ENCODE measurements around the gene DNAJC17. TPM values are rescaled to one million over a fixed set of nuclear protein-coding genes. Genes with fewer than 3 reads are reported as not detected.

The DNAJC17 gene
- polyA plus RNA-seq, 2 donors = 51.3 to 88.1 TPM

- Histone ChIP-seq H3K27me3 (ENCODE audit: control insufficient read depth in 1 of 2, insufficient read depth in 2 of 2, low read length in 2 of 2) (no peaks in the 10 kb centered on the region), H3K9me3 (ENCODE audit: control insufficient read depth in 2 of 2, insufficient read depth in 1 of 2, low read depth in 1 of 2, low read length in 1 of 2) (no peaks in the 10 kb centered on the region), H3K4me3 (ENCODE audit: low read depth in 1 of 2, low read length in 2 of 2) (no peak overlapping the region), H3K36me3 (ENCODE audit: control insufficient read depth in 2 of 2, insufficient read depth in 2 of 2, low read length in 1 of 2) (peaks cover 11 to 23% of the 10 kb centered on the region in 2 donors), H3K4me1 (ENCODE audit: control insufficient read depth in 2 of 2, insufficient read depth in 2 of 2, low read length in 1 of 2) (no peaks in the 10 kb centered on the region), H3K27ac (ENCODE audit: low read depth in 2 of 2, low read length in 1 of 2) (no peak overlapping the region)
- 78 to 88% methylated on average over 3 of the region's 3 CpGs for WGBS, 2 donors
Measured at GRCh38 chr15:40737048-40737447, 70.2 kb downstream of the DNAJC17 start.

GRCh38 chr15:40736575-40736974, 70.7 kb downstream of the DNAJC17 start:
- 88 to 92% methylated on average over 4 of the region's 4 CpGs for WGBS, 2 donors
- Histone ChIP-seq H3K9me3 (ENCODE audit: control insufficient read depth in 2 of 2, insufficient read depth in 1 of 2, low read depth in 1 of 2, low read length in 1 of 2) (no peaks in the 10 kb centered on the region), H3K36me3 (ENCODE audit: control insufficient read depth in 2 of 2, insufficient read depth in 2 of 2, low read length in 1 of 2) (peaks cover 13 to 23% of the 10 kb centered on the region in 2 donors), H3K27me3 (ENCODE audit: control insufficient read depth in 1 of 2, insufficient read depth in 2 of 2, low read length in 2 of 2) (no peaks in the 10 kb centered on the region), H3K4me1 (ENCODE audit: control insufficient read depth in 2 of 2, insufficient read depth in 2 of 2, low read length in 1 of 2) (no peaks in the 10 kb centered on the region), H3K4me3 (ENCODE audit: low read depth in 1 of 2, low read length in 2 of 2) (no peak overlapping the region), H3K27ac (ENCODE audit: low read depth in 2 of 2, low read length in 1 of 2) (no peak overlapping the region)

- no peaks in the 10 kb centered on the region for H3K9me3 ChIP-seq (ENCODE audit: control insufficient read depth in 2 of 2, insufficient read depth in 1 of 2, low read depth in 1 of 2, low read length in 1 of 2)
- H3K27ac ChIP-seq (ENCODE audit: low read depth in 2 of 2, low read length in 1 of 2) = no peak overlapping the region
Measured at GRCh38 chr15:40731034-40731433, 76.2 kb downstream of the DNAJC17 start.

GRCh38 chr15:40723919-40724318, 83.4 kb downstream of the DNAJC17 start:
- no peak overlapping the region for H3K4me3 ChIP-seq (ENCODE audit: low read depth in 1 of 2, low read length in 2 of 2)
- WGBS, 2 donors = 57 to 62% methylated on average over 2 of the region's 2 CpGs
- no peak overlapping the region for H3K27ac ChIP-seq (ENCODE audit: low read depth in 2 of 2, low read length in 1 of 2)
- H3K27me3 ChIP-seq (ENCODE audit: control insufficient read depth in 1 of 2, insufficient read depth in 2 of 2, low read length in 2 of 2) = no peaks in the 10 kb centered on the region
- no peaks in the 10 kb centered on the region for H3K36me3 ChIP-seq (ENCODE audit: control insufficient read depth in 2 of 2, insufficient read depth in 2 of 2, low read length in 1 of 2)
- no peaks in the 10 kb centered on the region for H3K9me3 ChIP-seq (ENCODE audit: control insufficient read depth in 2 of 2, insufficient read depth in 1 of 2, low read depth in 1 of 2, low read length in 1 of 2)
- H3K4me1 ChIP-seq (ENCODE audit: control insufficient read depth in 2 of 2, insufficient read depth in 2 of 2, low read length in 1 of 2) = no peaks in the 10 kb centered on the region

More at GRCh38 chr15:40731034-40731433, 76.2 kb downstream of the DNAJC17 start:
- H3K36me3 ChIP-seq (ENCODE audit: control insufficient read depth in 2 of 2, insufficient read depth in 2 of 2, low read length in 1 of 2) = peaks cover 3% of the 10 kb centered on the region in 2 donors
- whole genome bisulfite sequencing, 2 donors = 71 to 80% methylated on average over 3 of the region's 3 CpGs
- H3K27me3 ChIP-seq (ENCODE audit: control insufficient read depth in 1 of 2, insufficient read depth in 2 of 2, low read length in 2 of 2) = no peaks in the 10 kb centered on the region
- H3K4me1 ChIP-seq (ENCODE audit: control insufficient read depth in 2 of 2, insufficient read depth in 2 of 2, low read length in 1 of 2) = no peaks in the 10 kb centered on the region
- no peak overlapping the region for H3K4me3 ChIP-seq (ENCODE audit: low read depth in 1 of 2, low read length in 2 of 2)

GRCh38 chr15:40722934-40723333, 84.3 kb downstream of the DNAJC17 start:
- no peaks in the 10 kb centered on the region for H3K9me3 ChIP-seq (ENCODE audit: control insufficient read depth in 2 of 2, insufficient read depth in 1 of 2, low read depth in 1 of 2, low read length in 1 of 2)
- WGBS, 2 donors = 87 to 88% methylated on average over 2 of the region's 2 CpGs
- no peaks in the 10 kb centered on the region for H3K36me3 ChIP-seq (ENCODE audit: control insufficient read depth in 2 of 2, insufficient read depth in 2 of 2, low read length in 1 of 2)
- no peaks in the 10 kb centered on the region for H3K4me1 ChIP-seq (ENCODE audit: control insufficient read depth in 2 of 2, insufficient read depth in 2 of 2, low read length in 1 of 2)
- H3K27ac ChIP-seq (ENCODE audit: low read depth in 2 of 2, low read length in 1 of 2) = no peak overlapping the region
- no peaks in the 10 kb centered on the region for H3K27me3 ChIP-seq (ENCODE audit: control insufficient read depth in 1 of 2, insufficient read depth in 2 of 2, low read length in 2 of 2)
- no peak overlapping the region for H3K4me3 ChIP-seq (ENCODE audit: low read depth in 1 of 2, low read length in 2 of 2)

- Histone ChIP-seq H3K9me3 (ENCODE audit: control insufficient read depth in 2 of 2, insufficient read depth in 1 of 2, low read depth in 1 of 2, low read length in 1 of 2) (no peaks in the 10 kb centered on the region), H3K4me1 (ENCODE audit: control insufficient read depth in 2 of 2, insufficient read depth in 2 of 2, low read length in 1 of 2) (no peaks in the 10 kb centered on the region), H3K36me3 (ENCODE audit: control insufficient read depth in 2 of 2, insufficient read depth in 2 of 2, low read length in 1 of 2) (no peaks in the 10 kb centered on the region), H3K27me3 (ENCODE audit: control insufficient read depth in 1 of 2, insufficient read depth in 2 of 2, low read length in 2 of 2) (no peaks in the 10 kb centered on the region), H3K27ac (ENCODE audit: low read depth in 2 of 2, low read length in 1 of 2) (no peak overlapping the region), H3K4me3 (ENCODE audit: low read depth in 1 of 2, low read length in 2 of 2) (no peak overlapping the region)
- 91 to 94% methylated on average over 4 of the region's 4 CpGs for WGBS, 2 donors
Measured at GRCh38 chr15:40722354-40722753, 84.9 kb downstream of the DNAJC17 start.

- no peaks in the 10 kb centered on the region for H3K36me3 ChIP-seq (ENCODE audit: control insufficient read depth in 2 of 2, insufficient read depth in 2 of 2, low read length in 1 of 2)
- 78 to 80% methylated on average over 1 of the region's 1 CpG for WGBS, 2 donors
- H3K27ac ChIP-seq (ENCODE audit: low read depth in 2 of 2, low read length in 1 of 2) = no peak overlapping the region
- H3K4me3 ChIP-seq (ENCODE audit: low read depth in 1 of 2, low read length in 2 of 2) = no peak overlapping the region
- H3K27me3 ChIP-seq (ENCODE audit: control insufficient read depth in 1 of 2, insufficient read depth in 2 of 2, low read length in 2 of 2) = no peaks in the 10 kb centered on the region
- H3K9me3 ChIP-seq (ENCODE audit: control insufficient read depth in 2 of 2, insufficient read depth in 1 of 2, low read depth in 1 of 2, low read length in 1 of 2) = no peaks in the 10 kb centered on the region
- H3K4me1 ChIP-seq (ENCODE audit: control insufficient read depth in 2 of 2, insufficient read depth in 2 of 2, low read length in 1 of 2) = no peaks in the 10 kb centered on the region
Measured at GRCh38 chr15:40721701-40722100, 85.6 kb downstream of the DNAJC17 start.

GRCh38 chr15:40716165-40716564, 91.1 kb downstream of the DNAJC17 start:
- Histone ChIP-seq H3K27me3 (ENCODE audit: control insufficient read depth in 1 of 2, insufficient read depth in 2 of 2, low read length in 2 of 2) (no peaks in the 10 kb centered on the region), H3K4me1 (ENCODE audit: control insufficient read depth in 2 of 2, insufficient read depth in 2 of 2, low read length in 1 of 2) (no peaks in the 10 kb centered on the region), H3K36me3 (ENCODE audit: control insufficient read depth in 2 of 2, insufficient read depth in 2 of 2, low read length in 1 of 2) (no peaks in the 10 kb centered on the region), H3K9me3 (ENCODE audit: control insufficient read depth in 2 of 2, insufficient read depth in 1 of 2, low read depth in 1 of 2, low read length in 1 of 2) (no peaks in the 10 kb centered on the region), H3K4me3 (ENCODE audit: low read depth in 1 of 2, low read length in 2 of 2) (no peak overlapping the region), H3K27ac (ENCODE audit: low read depth in 2 of 2, low read length in 1 of 2) (no peak overlapping the region)
- 93 to 96% methylated on average over 6 of the region's 6 CpGs for WGBS, 2 donors

Other genes starting within 250 kb of the DNAJC17 start
- 10 to 100 TPM in 1 of 2 donors, 1 to 10 TPM in 1; 7.9 to 11.1 TPM for gene CCDC32, start 242.4 kb downstream of the DNAJC17 start, polyA plus RNA-seq
- gene RPUSD2, start 238.2 kb downstream of the DNAJC17 start, polyA plus RNA-seq = 1 to 10 TPM; 5.0 to 7.3 TPM
- 1 to 10 TPM; 1.8 to 2.6 TPM for gene KNL1, start 213.2 kb downstream of the DNAJC17 start, polyA plus RNA-seq
- gene RAD51, start 112.3 kb downstream of the DNAJC17 start, polyA plus RNA-seq = 1 to 10 TPM; 2.5 to 5.9 TPM
- 10 to 100 TPM; 18.0 to 21.6 TPM for gene RMDN3, start 52.2 kb downstream of the DNAJC17 start, polyA plus RNA-seq
- 10 to 100 TPM; 42.9 to 87.9 TPM for gene GCHFR, start 43.4 kb downstream of the DNAJC17 start, polyA plus RNA-seq
- 10 to 100 TPM; 21.3 to 71.9 TPM for gene C15orf62, start 37.5 kb downstream of the DNAJC17 start, polyA plus RNA-seq
- 10 to 100 TPM; 22.5 to 45.5 TPM for gene ZFYVE19, start 384 bp downstream of the DNAJC17 start, polyA plus RNA-seq
- under 1 TPM; 0.21 to 0.37 TPM for gene PPP1R14D, start 21.2 kb upstream of the DNAJC17 start, polyA plus RNA-seq
- gene SPINT1, start 36.6 kb upstream of the DNAJC17 start, polyA plus RNA-seq = 100 to 1,000 TPM; 161 to 191 TPM
- gene RHOV, start 66.8 kb upstream of the DNAJC17 start, polyA plus RNA-seq = 100 to 1,000 TPM; 137 to 138 TPM
- gene VPS18, start 87.0 kb upstream of the DNAJC17 start, polyA plus RNA-seq = 1 to 10 TPM; 6.8 to 7.6 TPM
- gene DLL4, start 121.9 kb upstream of the DNAJC17 start, polyA plus RNA-seq = 1 to 10 TPM; 1.8 to 1.9 TPM
- gene CHAC1, start 146.0 kb upstream of the DNAJC17 start, polyA plus RNA-seq = 10 to 100 TPM; 21.1 to 70.9 TPM